ENCODE results near the gene ADAM22. TPM values are rescaled to one million over a fixed set of nuclear protein-coding genes. Genes with fewer than 3 reads are reported as not detected.
A peak's percentile ranks its signal among the peaks of the same experiment; 100 is the strongest.

Gene ADAM22
- total RNA-seq, 1 donor, result 1.3 TPM

DNA sequence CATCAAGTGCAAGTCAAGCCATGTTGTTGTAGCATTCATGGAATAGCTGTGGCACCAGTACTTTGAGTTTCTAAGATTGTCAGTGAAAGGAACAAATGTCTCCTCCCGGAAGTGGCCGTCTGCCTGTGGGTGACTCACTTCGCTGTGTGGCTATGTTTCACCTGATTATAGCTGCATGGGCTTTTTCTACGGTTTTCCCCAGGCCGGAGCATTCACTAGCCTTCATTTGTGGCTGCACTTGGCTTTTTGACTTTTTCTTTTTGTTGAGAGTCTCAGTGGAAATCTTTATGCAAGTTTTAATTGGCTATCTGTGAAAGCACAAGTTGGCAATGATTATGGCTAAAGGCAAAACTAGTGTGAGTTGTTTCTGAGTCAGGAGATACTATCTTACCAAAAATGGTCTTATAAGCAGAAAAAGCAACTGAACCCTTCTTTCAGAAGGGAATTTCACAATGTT is 250.8 kb downstream of the ADAM22 start:
- TF ChIP-seq, protein P1, sequence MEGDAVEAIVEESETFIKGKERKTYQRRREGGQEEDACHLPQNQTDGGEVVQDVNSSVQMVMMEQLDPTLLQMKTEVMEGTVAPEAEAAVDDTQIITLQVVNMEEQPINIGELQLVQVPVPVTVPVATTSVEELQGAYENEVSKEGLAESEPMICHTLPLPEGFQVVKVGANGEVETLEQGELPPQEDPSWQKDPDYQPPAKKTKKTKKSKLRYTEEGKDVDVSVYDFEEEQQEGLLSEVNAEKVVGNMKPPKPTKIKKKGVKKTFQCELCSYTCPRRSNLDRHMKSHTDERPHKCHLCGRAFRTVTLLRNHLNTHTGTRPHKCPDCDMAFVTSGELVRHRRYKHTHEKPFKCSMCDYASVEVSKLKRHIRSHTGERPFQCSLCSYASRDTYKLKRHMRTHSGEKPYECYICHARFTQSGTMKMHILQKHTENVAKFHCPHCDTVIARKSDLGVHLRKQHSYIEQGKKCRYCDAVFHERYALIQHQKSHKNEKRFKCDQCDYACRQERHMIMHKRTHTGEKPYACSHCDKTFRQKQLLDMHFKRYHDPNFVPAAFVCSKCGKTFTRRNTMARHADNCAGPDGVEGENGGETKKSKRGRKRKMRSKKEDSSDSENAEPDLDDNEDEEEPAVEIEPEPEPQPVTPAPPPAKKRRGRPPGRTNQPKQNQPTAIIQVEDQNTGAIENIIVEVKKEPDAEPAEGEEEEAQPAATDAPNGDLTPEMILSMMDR (IDR thresholded peaks at IDR 0.05; ENCODE audit: insufficient read depth, low read depth, low read length), result no peak
- peak; percentile 3 for DNase-seq (ENCODE audit: low read depth)
- H3K4me3 ChIP-seq (ENCODE audit: low read depth, low read length), result no peak overlapping the region

DNA sequence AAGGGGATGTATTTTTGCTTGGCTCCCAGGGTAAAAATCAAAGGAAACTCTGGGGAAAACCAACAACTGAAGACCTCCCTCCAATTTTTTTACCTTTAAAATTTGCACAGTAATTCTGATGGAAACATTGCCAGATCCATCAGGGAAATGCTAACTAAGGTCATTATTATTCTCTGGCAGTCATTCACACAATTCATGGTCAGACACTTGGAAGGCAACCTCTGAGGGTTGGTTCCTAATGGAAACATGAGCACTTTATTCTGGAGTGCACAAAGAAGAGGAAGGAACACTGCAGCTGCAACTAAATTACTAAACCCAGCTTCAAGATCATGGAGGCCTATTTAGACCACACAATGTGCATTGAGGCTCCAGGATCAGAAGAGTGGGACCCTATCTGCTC is 251.6 kb downstream of the ADAM22 start:
- H3K4me3 ChIP-seq (ENCODE audit: low read depth, low read length), result no peak overlapping the region
- DNase-seq (ENCODE audit: low read depth), result no peak
- TF ChIP-seq, protein P1 (IDR thresholded peaks at IDR 0.05; ENCODE audit: insufficient read depth, low read depth, low read length), result no peak

DNA sequence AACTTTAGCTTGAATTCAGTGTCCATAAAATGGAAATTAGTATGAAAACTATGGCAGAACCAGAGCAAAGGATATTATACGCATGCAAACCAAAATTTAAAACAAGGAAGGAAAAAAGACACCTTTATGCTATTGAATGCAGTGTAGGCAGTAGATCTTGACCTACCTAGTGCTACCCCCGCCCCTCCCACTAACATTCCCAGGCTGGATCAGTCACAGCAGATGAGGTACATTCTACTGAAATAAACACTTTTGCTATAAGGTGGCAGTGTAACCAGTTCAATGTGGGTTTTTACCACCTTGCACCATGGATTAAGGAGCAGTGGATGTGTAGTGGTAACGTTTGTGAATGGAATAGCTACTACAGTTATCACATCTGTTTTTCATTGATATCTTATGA is 257.9 kb downstream of the ADAM22 start:
- no peak for DNase-seq (ENCODE audit: low read depth)
- no peak overlapping the region for H3K4me3 ChIP-seq (ENCODE audit: low read depth, low read length)
- TF ChIP-seq, protein P1 (IDR thresholded peaks at IDR 0.05; ENCODE audit: insufficient read depth, low read depth, low read length), result no peak

DNA sequence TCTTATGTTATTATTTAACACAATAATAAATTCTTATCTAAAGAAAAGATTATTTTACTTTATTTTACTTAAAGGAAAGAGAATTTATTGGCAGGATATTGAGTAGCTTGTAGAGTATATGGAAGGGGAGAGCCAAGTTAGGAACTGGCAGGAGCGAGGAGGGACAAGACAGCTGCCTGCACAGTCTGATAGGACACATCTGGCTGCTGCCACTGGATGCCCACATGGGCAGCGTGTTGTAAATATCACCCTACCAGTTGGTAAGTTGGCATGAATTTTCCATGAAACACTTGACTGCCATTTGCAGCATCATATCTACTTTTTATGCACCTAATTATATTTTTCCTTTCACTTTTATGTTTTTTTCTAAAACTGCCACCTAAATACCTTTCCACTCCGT is 266.2 kb downstream of the ADAM22 start:
- H3K4me3 ChIP-seq (ENCODE audit: low read depth, low read length), result no peak overlapping the region
- no peak for DNase-seq (ENCODE audit: low read depth)
- TF ChIP-seq, protein P1 (IDR thresholded peaks at IDR 0.05; ENCODE audit: insufficient read depth, low read depth, low read length), result no peak

DNA sequence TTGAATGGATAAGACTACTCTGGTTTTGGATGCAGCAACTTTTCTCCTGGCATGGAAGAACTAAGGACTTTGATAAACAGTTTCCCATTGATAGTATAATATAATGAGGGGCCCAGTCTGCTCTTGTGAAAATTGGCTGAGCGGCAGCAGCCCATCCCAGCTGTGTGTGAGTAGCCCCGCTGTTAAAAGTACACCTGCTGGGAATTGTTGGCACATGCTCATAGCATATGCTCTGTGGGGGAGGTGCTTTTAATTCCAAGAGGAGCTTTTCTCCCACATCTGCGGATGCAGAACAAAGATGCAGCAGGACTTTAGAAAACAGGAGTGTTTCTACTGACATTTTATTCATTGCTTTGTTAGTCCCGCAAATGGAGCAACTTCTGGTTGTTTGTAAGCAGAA is 266.7 kb downstream of the ADAM22 start:
- H3K4me3 ChIP-seq (ENCODE audit: low read depth, low read length), result no peak overlapping the region
- DNase-seq (ENCODE audit: low read depth), result no peak
- TF ChIP-seq, protein P1 (IDR thresholded peaks at IDR 0.05; ENCODE audit: insufficient read depth, low read depth, low read length), result no peak

DNA sequence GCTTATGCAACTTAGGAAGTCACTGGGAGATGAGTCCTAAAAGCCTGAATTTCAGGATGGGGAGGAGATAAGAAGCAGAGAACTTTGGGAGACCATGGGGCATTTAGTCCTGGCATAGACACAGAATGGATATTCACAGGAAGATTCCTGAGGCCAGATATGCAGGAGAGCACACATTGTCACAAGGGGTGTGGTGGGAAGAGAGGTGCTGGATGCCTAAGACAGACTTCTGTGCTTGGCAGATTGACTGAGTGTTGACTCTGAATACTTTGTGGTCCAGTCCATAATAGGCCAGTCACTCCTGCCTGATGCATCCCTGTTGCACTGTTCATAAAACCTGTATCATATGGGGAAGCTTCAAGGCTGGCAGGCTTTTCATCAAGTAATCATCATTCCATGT is 267.3 kb downstream of the ADAM22 start:
- TF ChIP-seq, protein P1 (IDR thresholded peaks at IDR 0.05; ENCODE audit: insufficient read depth, low read depth, low read length), result no peak
- DNase-seq (ENCODE audit: low read depth), result no peak

DNA sequence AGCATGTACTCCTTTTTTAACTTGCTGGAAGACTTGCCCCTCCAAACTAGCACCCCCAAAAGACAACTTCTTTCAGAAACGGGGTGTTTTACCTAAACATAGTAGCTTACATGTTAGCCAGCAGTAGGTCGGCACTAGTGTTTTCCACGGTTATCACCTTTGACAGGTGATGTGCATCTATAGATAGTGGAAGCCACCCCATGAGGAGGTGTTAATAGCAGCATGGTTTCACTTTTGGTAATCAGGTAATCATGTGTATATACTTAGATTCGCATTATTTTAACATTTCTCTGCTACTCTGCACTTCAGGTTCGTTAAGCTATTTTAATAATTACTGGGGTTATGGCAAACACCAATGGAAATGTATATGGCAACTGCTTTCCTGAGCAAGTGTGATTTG is 268.2 kb downstream of the ADAM22 start:
- TF ChIP-seq, protein P1 (IDR thresholded peaks at IDR 0.05; ENCODE audit: insufficient read depth, low read depth, low read length), result no peak
- no peak overlapping the region for H3K4me3 ChIP-seq (ENCODE audit: low read depth, low read length)
- no peak for DNase-seq (ENCODE audit: low read depth)

More for the DNA sequence above, 267.3 kb downstream of the ADAM22 start:
- no peak overlapping the region for H3K4me3 ChIP-seq (ENCODE audit: low read depth, low read length)
